Pancreas (tissue), 10 donors: ENCODE data around the gene CEACAM21. TPM values are rescaled to one million over a fixed set of nuclear protein-coding genes. Genes with fewer than 3 reads are reported as not detected.

Source experiments
- ATAC-seq, 4 donors: fragments of 200-7000 bp; cut with Tn5 transposase; one replicate each; pipeline versions ENCODE4 v1.8.0 to v1.9.1; 2020; ENCODE audit warnings: mild to moderate bottlenecking in 4 of 4, moderate library complexity in 4 of 4
- DNase-seq, 6 donors: peaks; one replicate each; pipeline ENCODE4 v3.0.0-alpha.2; 2020
- FAIRE-seq: peaks from 2 replicates; lab custom pipeline; 2012; peaks lifted over from hg19 to GRCh38; lab: Jason Lieb, UNC
- H3K27ac ChIP-seq, 4 donors: fragments of 200-600 bp; sonication (generic); 1 replicate in 3 of 4; 2 replicates in 1 of 4; pipeline versions ENCODE4 v1.5.0 to v1.8.0; 2020
- H3K27me3 ChIP-seq, 4 donors: fragments of 200-600 bp; one replicate each; pipeline ENCODE4 v1.8.0; 2021
- H3K36me3 ChIP-seq, 3 donors: fragments of 200-600 bp; sonication (generic) in 1 of 3; one replicate each; pipeline versions ENCODE4 v1.5.0 to v1.8.0; 2020 to 2021
- H3K4me1 ChIP-seq, 3 donors: fragments of 200-600 bp; one replicate each; pipeline ENCODE4 v1.8.0; 2021
- H3K4me3 ChIP-seq, 4 donors: fragments of 200-600 bp; sonication (generic) in 2 of 4; one replicate each; pipeline versions ENCODE4 v1.5.0 to v1.8.0; 2020 to 2021
- H3K9me3 ChIP-seq, 4 donors: fragments of 200-600 bp; one replicate each; pipeline ENCODE4 v1.8.0; 2021
- CTCF ChIP-seq, 4 donors: fragments of 200-600 bp; sonication (generic) in 3 of 4; IDR thresholded peaks; one replicate each; pipeline versions ENCODE4 v1.5.0 to v1.8.0; 2021; ENCODE audit warnings: antibody characterized with exemption in 4 of 4
- WGBS, 2 donors: extraction: QIAGEN DNeasy Blood & Tissue Kit; methylation state at CpG; one replicate each; pipeline ENCODE4 v1.1.7; 2013; 5-methylcytosine and 5-hydroxymethylcytosine counted together
- intact Hi-C, 3 donors: fragments of 100-400 bp; cut with DNase I; formaldehyde crosslinking; loops; one replicate each; pipeline versions ENCODE4 v1.11.1 to v1.14.2; 2022
- polyA plus RNA-seq, 2 donors: library from polyadenylated mRNA; stranded (reverse); fragments of 200-250 nt; gene quantifications; one replicate each; pipeline ENCODE4 v1.2.3, GENCODE V29; 2013
- total RNA-seq, 6 donors: library from RNA; stranded (reverse); fragmentation: NEBNext Ultra II Directional in 4 of 6; extraction: Animal tissue kit (Norgen Biotek cat#: 25700) in 4 of 6; gene quantifications; one replicate each; pipeline versions ENCODE4 v1.2.1 to v1.2.4, GENCODE V29; 2021 to 2023
- donor health status: healthy with polysubstance abuse.
- donor health status: DM: no; HTN: no; CAD: no; lungs with moderate emphysema.
- donor health status: DM: no; HTN: no; CAD: no.
- donor health status: control.
- donor health status: control.
- donor health status: Bipolar disorder and iron deficiency.
- donor health status: DM: yes; HTN: yes; CAD: no.
- donor health status: DM: no; HTN: no; CAD: no.
- donor health status: DM: no; HTN: no; CAD: no.
- donor health status: DM: yes; HTN: yes; CAD: no.

Gene CEACAM21
- total and polyA plus RNA-seq, 8 donors: 0.09 to 1.2 (median 0.53) TPM; not detected in 2

- no peaks in the 10 kb centered on the region for H3K9me3 ChIP-seq
- TF ChIP-seq CTCF (IDR thresholded peaks at IDR 0.05): no peak
- no peaks in the 10 kb centered on the region for H3K27me3 ChIP-seq
- H3K27ac ChIP-seq: no peak overlapping the region
- FAIRE-seq: no peak
- H3K4me1 ChIP-seq: no peaks in the 10 kb centered on the region
- no peak for ATAC-seq
- WGBS, 2 donors: 33 to 37% methylated on average over 7 of the region's 7 CpGs
- no peak for DNase-seq
- H3K4me3 ChIP-seq: no peak overlapping the region
- intact Hi-C loops: no loop called here
- H3K36me3 ChIP-seq: no peaks in the 10 kb centered on the region
Measured at GRCh38 chr19:41619018-41619556, 43.1 kb downstream of the CEACAM21 start.

GRCh38 chr19:41620171-41620570, 44.2 kb downstream of the CEACAM21 start:
- no peaks in the 10 kb centered on the region for H3K9me3 ChIP-seq
- H3K27me3 ChIP-seq: no peaks in the 10 kb centered on the region
- 50 to 57% methylated on average over 5 of the region's 5 CpGs for WGBS, 2 donors
- FAIRE-seq (no peak), DNase-seq (peak in 1 of 6 donors; percentile 20), ATAC-seq (no peak)
- no peak overlapping the region for H3K4me3 ChIP-seq
- intact Hi-C loops: no loop called here
- H3K27ac ChIP-seq: no peak overlapping the region
- TF ChIP-seq CTCF (IDR thresholded peaks at IDR 0.05): no peak
- H3K36me3 ChIP-seq: no peaks in the 10 kb centered on the region
- no peaks in the 10 kb centered on the region for H3K4me1 ChIP-seq

GRCh38 chr19:41621226-41621625, 45.3 kb downstream of the CEACAM21 start:
- Histone ChIP-seq H3K9me3 (no peaks in the 10 kb centered on the region), H3K36me3 (no peaks in the 10 kb centered on the region), H3K27ac (no peak overlapping the region), H3K4me1 (no peaks in the 10 kb centered on the region), H3K27me3 (no peaks in the 10 kb centered on the region), H3K4me3 (no peak overlapping the region)
- 46 to 66% methylated on average over 4 of the region's 4 CpGs for WGBS, 2 donors
- no peak for TF ChIP-seq CTCF (IDR thresholded peaks at IDR 0.05)
- ATAC-seq: no peak
- DNase-seq: no peak
- intact Hi-C loops: no loop called here
- no peak for FAIRE-seq

- no peak overlapping the region for H3K4me3 ChIP-seq
- FAIRE-seq: no peak
- no peaks in the 10 kb centered on the region for H3K27me3 ChIP-seq
- H3K36me3 ChIP-seq: no peaks in the 10 kb centered on the region
- no peaks in the 10 kb centered on the region for H3K9me3 ChIP-seq
- no peak overlapping the region for H3K27ac ChIP-seq
- no peak for DNase-seq
- intact Hi-C loops: no loop called here
- TF ChIP-seq CTCF (IDR thresholded peaks at IDR 0.05): no peak
- ATAC-seq: peak in 1 of 4 donors; percentile 46
- H3K4me1 ChIP-seq: no peaks in the 10 kb centered on the region
- 44 to 62% methylated on average over 7 of the region's 7 CpGs for WGBS, 2 donors
Measured at GRCh38 chr19:41621654-41622053, 45.7 kb downstream of the CEACAM21 start.

GRCh38 chr19:41623360-41623759, 47.4 kb downstream of the CEACAM21 start:
- H3K4me1 ChIP-seq: no peaks in the 10 kb centered on the region
- DNase-seq (no peak), ATAC-seq (no peak), FAIRE-seq (no peak)
- intact Hi-C loops: no loop called here
- H3K4me3 ChIP-seq: no peak overlapping the region
- H3K36me3 ChIP-seq: no peaks in the 10 kb centered on the region
- H3K27me3 ChIP-seq: no peaks in the 10 kb centered on the region
- no peak for TF ChIP-seq CTCF (IDR thresholded peaks at IDR 0.05)
- H3K9me3 ChIP-seq: no peaks in the 10 kb centered on the region
- no peak overlapping the region for H3K27ac ChIP-seq
- WGBS, 2 donors: 48 to 52% methylated on average over 4 of the region's 4 CpGs
